Measurements from ENCODE around the gene MEAF6.

MEAF6 gene

DNA sequence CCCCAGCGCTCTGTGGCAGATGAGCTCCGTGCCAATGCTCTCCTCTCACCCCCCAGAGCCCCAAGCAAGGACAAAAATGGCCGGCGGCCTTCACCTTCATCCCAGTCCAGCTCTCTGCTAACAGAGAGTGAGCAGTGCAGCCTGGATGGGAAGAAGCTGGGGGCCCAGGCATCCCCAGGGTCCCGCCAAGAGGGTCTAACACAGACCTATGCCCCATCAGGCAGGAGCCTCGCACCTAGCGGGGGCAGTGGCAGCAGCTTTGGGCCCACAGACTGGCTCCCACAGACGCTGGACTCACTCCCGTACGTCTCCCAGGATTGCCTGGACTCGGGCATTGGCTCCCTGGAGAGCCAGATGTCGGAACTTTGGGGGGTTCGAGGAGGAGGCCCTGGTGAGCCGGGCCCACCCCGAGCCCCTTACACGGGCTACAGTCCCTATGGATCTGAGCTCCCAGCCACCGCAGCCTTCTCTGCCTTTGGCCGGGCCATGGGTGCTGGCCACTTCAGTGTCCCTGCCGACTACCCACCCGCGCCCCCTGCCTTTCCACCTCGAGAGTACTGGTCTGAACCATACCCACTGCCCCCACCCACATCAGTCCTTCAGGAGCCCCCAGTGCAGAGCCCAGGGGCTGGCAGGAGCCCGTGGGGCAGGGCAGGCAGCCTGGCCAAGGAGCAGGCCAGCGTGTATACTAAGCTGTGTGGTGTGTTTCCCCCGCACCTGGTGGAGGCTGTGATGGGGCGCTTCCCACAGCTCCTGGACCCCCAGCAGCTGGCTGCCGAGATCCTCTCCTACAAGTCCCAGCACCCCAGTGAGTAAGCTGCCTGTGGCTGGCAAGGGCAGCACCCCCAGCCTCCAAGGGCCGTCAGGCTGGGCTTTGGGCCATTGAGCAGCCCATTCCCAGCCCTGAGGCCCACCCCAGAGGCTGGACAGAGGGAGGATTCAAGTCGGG is 31.5 kb downstream of the MEAF6 start:
- no peak for DNase-seq

GRCh38 chr1:37482004-37482785 is 32.4 kb downstream of the MEAF6 start:
- DNase-seq, result no peak

- DNase-seq, result no peak
Observed at GRCh38 chr1:37481289-37482003, 33.1 kb downstream of the MEAF6 start.

- no peak for DNase-seq
Observed at GRCh38 chr1:37480581-37481288, 33.8 kb downstream of the MEAF6 start.

DNA sequence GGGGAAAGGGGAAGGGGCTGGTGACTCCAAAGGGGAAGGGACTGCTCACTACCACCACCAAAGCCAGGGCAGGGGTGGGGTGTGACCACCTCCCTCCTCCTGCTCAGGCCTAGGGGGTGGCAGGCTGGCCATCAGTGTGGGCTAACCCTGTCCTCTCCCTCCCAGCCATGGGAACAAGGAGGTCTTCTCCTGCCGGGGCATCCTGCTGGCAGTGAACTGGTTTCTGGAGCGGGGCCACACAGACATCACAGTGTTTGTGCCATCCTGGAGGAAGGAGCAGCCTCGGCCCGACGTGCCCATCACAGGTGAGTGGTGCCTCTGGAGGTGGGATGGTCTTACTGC is 34.5 kb downstream of the MEAF6 start:
- no peak for DNase-seq

DNA sequence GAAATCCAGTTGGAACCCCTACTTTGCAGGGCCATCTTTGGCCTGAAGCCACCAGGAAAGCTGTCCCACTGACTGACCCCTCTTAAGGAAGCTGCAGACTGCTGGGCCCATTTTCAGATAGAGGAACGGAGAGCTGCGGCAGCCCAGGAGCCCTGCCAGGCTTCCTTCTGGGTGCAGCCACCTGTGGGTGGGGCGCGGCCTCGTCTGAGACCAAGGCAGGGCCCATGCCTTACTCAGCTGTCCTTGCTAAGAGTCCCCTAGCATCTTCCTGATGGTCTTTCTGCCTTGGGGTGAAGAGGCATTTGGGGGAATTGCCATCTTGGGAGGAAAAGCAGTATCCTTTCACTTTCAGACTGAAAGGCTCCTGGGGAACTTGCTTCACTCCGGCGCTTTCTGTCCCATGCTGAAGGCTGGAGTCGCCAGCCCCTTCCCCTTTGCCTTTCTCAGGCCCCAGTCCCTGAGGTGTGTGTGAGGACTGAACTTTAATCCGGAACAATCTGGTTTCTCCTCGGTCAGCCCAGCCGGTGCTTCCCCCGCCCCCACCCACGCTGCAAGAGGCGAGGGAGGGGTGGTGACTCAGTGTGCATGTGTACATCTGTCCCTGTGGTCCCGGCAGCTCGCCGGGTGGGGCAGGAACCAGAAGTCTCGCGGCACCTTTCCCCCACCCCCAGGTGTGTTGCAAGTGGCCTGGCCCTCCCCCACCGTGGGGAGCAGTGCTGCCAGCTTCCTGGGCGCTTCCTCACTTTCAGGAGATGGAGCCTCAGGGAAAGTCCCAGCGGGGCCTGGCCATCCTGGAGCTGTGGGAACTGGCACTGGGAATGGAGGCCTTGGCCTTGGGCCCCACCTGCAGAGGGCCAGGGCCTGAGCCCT is 35.1 kb downstream of the MEAF6 start:
- no peak for DNase-seq

DNA sequence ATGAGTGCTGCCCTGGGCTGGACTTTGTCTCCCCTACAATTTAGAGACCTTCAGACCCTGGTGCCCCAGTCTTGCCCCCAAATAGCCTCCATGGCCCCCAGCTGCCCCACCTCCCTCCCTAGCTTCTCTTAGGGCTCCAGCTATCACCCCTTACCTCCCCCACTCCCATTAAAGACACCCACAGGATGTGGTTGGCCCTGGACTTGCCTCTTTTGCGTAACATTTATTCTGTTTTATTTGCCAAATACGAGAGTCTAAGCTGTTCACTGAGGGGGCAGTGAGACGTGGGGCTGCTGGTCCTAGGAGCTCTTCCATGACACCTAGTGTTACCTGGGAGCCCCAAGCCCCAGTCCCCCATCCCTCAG is 35.7 kb downstream of the MEAF6 start:
- no peak for DNase-seq

DNA sequence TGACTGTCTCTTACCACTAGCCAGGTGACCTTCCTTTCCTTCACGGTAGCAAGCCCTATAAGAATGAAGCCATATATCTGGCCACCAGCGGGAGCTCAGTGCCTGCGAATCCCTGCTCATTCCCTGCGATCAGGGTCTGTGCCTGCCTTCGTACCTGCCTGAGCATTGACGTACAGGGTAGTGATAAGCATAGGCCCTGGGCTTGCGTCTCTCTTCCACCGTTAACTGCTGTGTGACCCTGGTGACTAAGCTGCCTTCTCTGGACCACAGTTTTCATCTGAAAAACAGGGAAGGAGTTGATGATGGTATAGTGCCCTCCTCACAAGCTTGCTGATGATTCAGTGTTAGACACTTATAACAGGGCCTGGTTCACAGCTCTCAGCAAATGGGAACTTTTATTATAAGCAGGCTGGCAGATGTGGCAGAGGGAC is 36.1 kb downstream of the MEAF6 start:
- no peak for DNase-seq

DNA sequence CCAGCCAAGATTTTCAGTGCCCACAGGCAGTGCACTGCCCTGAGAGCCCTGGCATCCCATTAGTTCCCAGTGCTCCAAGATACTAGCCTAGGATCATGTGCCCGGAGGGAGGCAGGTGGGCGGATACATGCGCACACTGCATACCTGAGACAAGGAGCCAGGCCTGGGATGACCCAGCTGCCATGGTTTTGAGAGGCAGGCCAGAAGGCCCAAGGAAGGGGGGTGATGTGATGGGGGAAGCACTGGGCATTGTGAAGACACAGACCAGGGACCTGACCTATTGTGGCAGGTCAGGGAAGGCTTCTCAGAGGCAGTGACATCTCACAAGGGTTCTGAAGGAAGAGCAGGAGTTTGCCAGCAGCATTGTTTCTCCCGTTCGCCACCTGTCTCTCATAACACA is 36.6 kb downstream of the MEAF6 start:
- DNase-seq, result no peak

GRCh38 chr1:37477198-37477931 is 37.2 kb downstream of the MEAF6 start:
- DNase-seq, result no peak

GRCh38 chr1:37476460-37477197 is 37.9 kb downstream of the MEAF6 start:
- DNase-seq, result no peak

DNA sequence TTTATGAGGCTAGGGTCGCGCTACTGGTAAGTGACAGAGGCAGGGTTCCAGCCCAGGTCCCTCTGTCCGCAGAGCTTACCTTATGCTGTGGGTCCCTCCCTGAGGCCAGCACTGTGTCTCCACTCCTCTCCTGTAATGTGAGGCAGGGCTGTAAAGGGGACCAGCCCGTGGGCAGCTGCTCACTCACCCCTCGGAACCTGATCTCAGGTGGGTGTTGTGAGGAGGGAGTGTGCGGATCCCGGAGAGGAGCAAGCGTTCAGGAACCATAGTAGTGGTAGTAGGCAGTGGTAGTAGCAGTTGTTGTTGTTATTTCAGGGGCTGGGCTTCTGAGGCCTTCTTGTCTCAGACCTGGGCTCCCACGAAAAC is 38.5 kb downstream of the MEAF6 start:
- DNase-seq, result no peak

DNA sequence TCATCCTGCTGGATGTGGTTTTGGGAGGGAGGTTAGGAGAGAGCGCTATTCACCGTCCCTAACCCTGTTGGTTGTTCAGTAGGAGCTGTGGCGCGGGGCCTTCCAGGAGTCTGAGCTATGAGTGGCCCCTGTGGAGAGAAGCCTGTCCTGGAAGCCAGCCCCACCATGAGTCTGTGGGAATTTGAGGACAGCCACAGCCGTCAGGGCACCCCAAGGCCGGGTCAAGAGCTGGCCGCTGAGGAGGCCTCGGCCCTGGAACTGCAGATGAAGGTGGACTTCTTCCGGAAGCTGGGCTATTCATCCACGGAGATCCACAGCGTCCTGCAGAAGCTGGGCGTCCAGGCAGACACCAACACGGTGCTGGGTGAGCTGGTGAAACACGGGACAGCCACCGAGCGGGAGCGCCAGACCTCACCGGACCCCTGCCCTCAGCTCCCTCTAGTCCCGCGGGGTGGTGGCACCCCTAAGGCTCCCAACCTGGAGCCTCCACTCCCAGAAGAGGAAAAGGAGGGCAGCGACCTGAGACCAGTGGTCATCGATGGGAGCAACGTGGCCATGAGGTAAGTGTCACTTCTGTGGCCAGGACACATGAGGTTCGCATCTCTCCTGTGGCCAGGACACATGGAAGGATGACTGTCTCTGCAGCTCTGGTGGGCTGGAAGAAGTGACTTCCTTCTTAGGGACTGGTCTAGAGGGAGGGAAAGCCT is 39.0 kb downstream of the MEAF6 start:
- DNase-seq, result no peak

- DNase-seq, result no peak
Observed at GRCh38 chr1:37474697-37475379, 39.7 kb downstream of the MEAF6 start.

GRCh38 chr1:37474046-37474696 is 40.4 kb downstream of the MEAF6 start, which contains the start of gene ZC3H12A:
Gene ZC3H12A, plus strand, starts transcription at chr1:37474580. Its CDS starts 917 bp downstream, at chr1:37475497.
- DNase-seq, result no peak

GRCh38 chr1:37473431-37474045 is 41.0 kb downstream of the MEAF6 start:
- no peak for DNase-seq

GRCh38 chr1:37472994-37473393 is 41.6 kb downstream of the MEAF6 start:
- no peak for DNase-seq

GRCh38 chr1:37472281-37472680 is 42.3 kb downstream of the MEAF6 start:
- no peak for DNase-seq

Measured in cortex of kidney (tissue), 1 donor.